Subcutaneous abdominal adipose tissue (tissue), 5 donors: Measurements from ENCODE around the gene CARS2.
"Not testable (repeated sequence)": the region's sequence is repeated elsewhere in the genome, so short reads cannot be mapped to it uniquely, and the experiment has no call there.

Source experiments
- H3K27ac ChIP-seq: one replicate; pipeline ENCODE4 v1.7.0; 2013; ENCODE audit warnings: low read depth, mild to moderate bottlenecking, inconsistent platforms, low read length, moderate library complexity
- H3K27me3 ChIP-seq, 5 donors: one replicate each; pipeline ENCODE4 v1.7.0; 2013; ENCODE audit warnings: low read length in 5 of 5, inconsistent platforms in 1 of 5; ENCODE audit not compliant: control insufficient read depth in 5 of 5, insufficient read depth in 4 of 5
- H3K36me3 ChIP-seq, 5 donors: one replicate each; pipeline ENCODE4 v1.7.0; 2013; ENCODE audit warnings: low read length in 5 of 5; ENCODE audit not compliant: control insufficient read depth in 5 of 5, insufficient read depth in 5 of 5
- H3K4me1 ChIP-seq, 5 donors: one replicate each; pipeline ENCODE4 v1.7.0; 2013; ENCODE audit warnings: low read length in 5 of 5, mild to moderate bottlenecking in 3 of 5, moderate library complexity in 1 of 5; ENCODE audit not compliant: control insufficient read depth in 5 of 5, insufficient read depth in 5 of 5
- H3K4me3 ChIP-seq, 5 donors: one replicate each; pipeline ENCODE4 v1.7.0; 2013; ENCODE audit warnings: low read length in 5 of 5, low read depth in 1 of 5
- H3K9ac ChIP-seq, 5 donors: one replicate each; pipeline ENCODE4 v1.7.0; 2013; ENCODE audit warnings: low read length in 5 of 5, mild to moderate bottlenecking in 4 of 5, moderate library complexity in 3 of 5
- H3K9me3 ChIP-seq, 5 donors: one replicate each; pipeline ENCODE4 v1.7.0; 2013; ENCODE audit warnings: low read length in 5 of 5; ENCODE audit not compliant: control insufficient read depth in 5 of 5
- donor health status: healthy.
- donor health status: healthy.
- donor health status: healthy.
- donor health status: healthy.
- donor health status: healthy.

Gene CARS2

GRCh38 chr13:110658218-110658911 is 47.6 kb downstream of the CARS2 start:
- H3K4me1 ChIP-seq, H3K27ac ChIP-seq, H3K4me3 ChIP-seq, H3K9me3 ChIP-seq, H3K27me3 ChIP-seq, H3K9ac ChIP-seq: not testable (repeated sequence)
- peaks cover 12 to 42% (median 39%) of the 10 kb centered on the region in 5 donors for H3K36me3 ChIP-seq

GRCh38 chr13:110657196-110657595 is 48.7 kb downstream of the CARS2 start:
- Histone ChIP-seq H3K4me1 (no peaks in the 10 kb centered on the region), H3K9ac (no peak overlapping the region), H3K27ac (no peak overlapping the region), H3K27me3 (no peaks in the 10 kb centered on the region), H3K4me3 (no peak overlapping the region), H3K36me3 (peaks cover 12 to 37% (median 32%) of the 10 kb centered on the region in 5 donors), H3K9me3 (peaks cover 0 to 4% (median 0%) of the 10 kb centered on the region in 5 donors)

- H3K4me1 ChIP-seq: no peaks in the 10 kb centered on the region
- H3K4me3 ChIP-seq: no peak overlapping the region
- H3K36me3 ChIP-seq: peaks cover 0 to 48% (median 46%) of the 10 kb centered on the region in 5 donors
- H3K27me3 ChIP-seq: no peaks in the 10 kb centered on the region
- peaks cover 0 to 4% (median 0%) of the 10 kb centered on the region in 5 donors for H3K9me3 ChIP-seq
- no peak overlapping the region for H3K9ac ChIP-seq
- H3K27ac ChIP-seq: no peak overlapping the region
Measured at GRCh38 chr13:110653851-110654250, 52.1 kb downstream of the CARS2 start.

GRCh38 chr13:110653271-110653670 is 52.6 kb downstream of the CARS2 start:
- Histone ChIP-seq H3K4me3 (no peak overlapping the region), H3K27ac (no peak overlapping the region), H3K27me3 (no peaks in the 10 kb centered on the region), H3K36me3 (peaks cover 0 to 51% (median 48%) of the 10 kb centered on the region in 5 donors), H3K4me1 (no peaks in the 10 kb centered on the region), H3K9me3 (peaks cover 0 to 4% (median 0%) of the 10 kb centered on the region in 5 donors), H3K9ac (no peak overlapping the region)

GRCh38 chr13:110652764-110653163 is 53.2 kb downstream of the CARS2 start:
- Histone ChIP-seq H3K27ac (no peak overlapping the region), H3K4me1 (no peaks in the 10 kb centered on the region), H3K36me3 (peaks cover 0 to 51% (median 49%) of the 10 kb centered on the region in 5 donors), H3K9me3 (peaks cover 0 to 1% (median 0%) of the 10 kb centered on the region in 5 donors), H3K27me3 (no peaks in the 10 kb centered on the region), H3K9ac (no peak overlapping the region), H3K4me3 (no peak overlapping the region)

GRCh38 chr13:110652231-110652730 is 53.6 kb downstream of the CARS2 start:
- Histone ChIP-seq H3K4me3 (no peak overlapping the region), H3K27me3 (no peaks in the 10 kb centered on the region), H3K27ac (no peak overlapping the region), H3K9ac (no peak overlapping the region), H3K36me3 (peaks cover 0 to 53% (median 49%) of the 10 kb centered on the region in 5 donors), H3K4me1 (no peaks in the 10 kb centered on the region), H3K9me3 (no peaks in the 10 kb centered on the region)

- Histone ChIP-seq H3K27me3 (no peaks in the 10 kb centered on the region), H3K27ac (no peak overlapping the region), H3K4me3 (no peak overlapping the region), H3K36me3 (peaks cover 0 to 55% (median 49%) of the 10 kb centered on the region in 5 donors), H3K9ac (no peak overlapping the region), H3K9me3 (no peaks in the 10 kb centered on the region), H3K4me1 (no peaks in the 10 kb centered on the region)
Measured at GRCh38 chr13:110651726-110652230, 54.1 kb downstream of the CARS2 start.

- no peaks in the 10 kb centered on the region for H3K4me1 ChIP-seq
- H3K36me3 ChIP-seq: peaks cover 0 to 58% (median 49%) of the 10 kb centered on the region in 5 donors
- no peak overlapping the region for H3K9ac ChIP-seq
- no peaks in the 10 kb centered on the region for H3K9me3 ChIP-seq
- H3K27me3 ChIP-seq: no peaks in the 10 kb centered on the region
- H3K4me3 ChIP-seq: no peak overlapping the region
- H3K27ac ChIP-seq: no peak overlapping the region
Measured at GRCh38 chr13:110651271-110651670, 54.6 kb downstream of the CARS2 start.

GRCh38 chr13:110650436-110650835 is 55.5 kb downstream of the CARS2 start:
- H3K9ac ChIP-seq: no peak overlapping the region
- no peaks in the 10 kb centered on the region for H3K27me3 ChIP-seq
- no peak overlapping the region for H3K4me3 ChIP-seq
- H3K36me3 ChIP-seq: peaks cover 0 to 58% (median 50%) of the 10 kb centered on the region in 5 donors
- H3K9me3 ChIP-seq: no peaks in the 10 kb centered on the region
- no peak overlapping the region for H3K27ac ChIP-seq
- H3K4me1 ChIP-seq: no peaks in the 10 kb centered on the region

- H3K4me3 ChIP-seq: no peak overlapping the region
- no peak overlapping the region for H3K27ac ChIP-seq
- H3K27me3 ChIP-seq: no peaks in the 10 kb centered on the region
- no peaks in the 10 kb centered on the region for H3K9me3 ChIP-seq
- peaks cover 0 to 55% (median 49%) of the 10 kb centered on the region in 5 donors for H3K36me3 ChIP-seq
- H3K9ac ChIP-seq: no peak overlapping the region
- H3K4me1 ChIP-seq: peaks cover 0 to 8% (median 0%) of the 10 kb centered on the region in 5 donors
Measured at GRCh38 chr13:110649551-110649950, 56.4 kb downstream of the CARS2 start.
